NCI-H82 (cell line): ENCODE measurements around the gene ACSL4.

Experiments
- DNase-seq: peaks from one replicate; lab custom pipeline; 2025; lab: John Stamatoyannopoulos, UW

The ACSL4 gene

DNA sequence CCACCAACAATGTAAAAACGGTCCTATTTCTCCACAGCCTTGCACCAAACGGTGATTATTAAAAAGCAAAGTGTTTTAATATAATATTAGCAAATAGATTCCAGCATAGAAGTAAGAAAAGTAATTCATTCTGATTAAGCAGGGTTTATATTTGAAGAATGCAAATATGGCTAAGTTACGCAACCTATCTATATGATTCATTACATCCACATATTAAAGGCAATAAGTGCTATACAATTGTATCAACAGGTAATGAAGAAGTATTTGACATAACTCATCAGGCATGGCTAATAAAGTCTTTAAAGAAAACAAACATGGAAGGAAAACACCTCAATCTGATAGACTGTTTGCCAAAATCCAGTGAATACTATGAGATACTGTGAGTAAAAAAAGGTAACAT is 137.0 kb downstream of the ACSL4 start:
- no peak for DNase-seq
